ENCODE data around the gene SUFU.

The SUFU gene

DNA sequence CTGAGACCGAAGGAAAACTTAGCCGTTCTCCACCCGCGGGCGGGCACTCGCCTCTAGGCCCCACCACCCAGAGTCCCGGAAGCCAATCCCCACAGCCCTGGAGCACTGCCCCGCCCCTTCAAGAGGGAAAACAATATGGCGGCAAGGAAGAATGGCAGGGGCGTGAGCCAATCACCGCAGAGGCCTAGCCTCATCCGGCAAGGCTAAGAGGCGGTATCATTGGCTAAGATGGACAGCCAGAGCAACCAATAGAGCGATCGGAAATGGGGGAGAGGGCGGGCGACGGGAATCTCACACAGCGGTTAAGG lies 1.8 kb upstream of the SUFU start:
- Histone ChIP-seq H3K36me3 (ENCODE audit: insufficient read depth) (no peaks in the 10 kb centered on the region), H4K20me1 (ENCODE audit: insufficient read depth) (peaks cover 8% of the 10 kb centered on the region; the same call in 1 of the 2 replicates), H3K4me3 (IDR thresholded peaks at IDR 0.05; ENCODE audit: insufficient read depth, low read depth, low read length) (peak overlapping the region; percentile 83), H3K4me1 (ENCODE audit: low read depth, poor library complexity, severe bottlenecking) (peaks cover 24% of the 10 kb centered on the region), H3K27ac (0 out of 2 replicates have a peak overlapping the region, but pooled peaks have one; percentile 28), H3K79me2 (ENCODE audit: insufficient read depth, low read depth) (peaks cover 46% of the 10 kb centered on the region), H3K27me3 (ENCODE audit: insufficient read depth, low read depth) (no peaks in the 10 kb centered on the region), H2AFZ (ENCODE audit: low read depth) (peak overlapping the region; percentile 98), H3K4me2 (no peak overlapping the region; the same call in 1 of the 2 replicates), H3K9ac (peak overlapping the region; percentile 17; the same call in 1 of the 2 replicates)
- TF ChIP-seq, protein P1, sequence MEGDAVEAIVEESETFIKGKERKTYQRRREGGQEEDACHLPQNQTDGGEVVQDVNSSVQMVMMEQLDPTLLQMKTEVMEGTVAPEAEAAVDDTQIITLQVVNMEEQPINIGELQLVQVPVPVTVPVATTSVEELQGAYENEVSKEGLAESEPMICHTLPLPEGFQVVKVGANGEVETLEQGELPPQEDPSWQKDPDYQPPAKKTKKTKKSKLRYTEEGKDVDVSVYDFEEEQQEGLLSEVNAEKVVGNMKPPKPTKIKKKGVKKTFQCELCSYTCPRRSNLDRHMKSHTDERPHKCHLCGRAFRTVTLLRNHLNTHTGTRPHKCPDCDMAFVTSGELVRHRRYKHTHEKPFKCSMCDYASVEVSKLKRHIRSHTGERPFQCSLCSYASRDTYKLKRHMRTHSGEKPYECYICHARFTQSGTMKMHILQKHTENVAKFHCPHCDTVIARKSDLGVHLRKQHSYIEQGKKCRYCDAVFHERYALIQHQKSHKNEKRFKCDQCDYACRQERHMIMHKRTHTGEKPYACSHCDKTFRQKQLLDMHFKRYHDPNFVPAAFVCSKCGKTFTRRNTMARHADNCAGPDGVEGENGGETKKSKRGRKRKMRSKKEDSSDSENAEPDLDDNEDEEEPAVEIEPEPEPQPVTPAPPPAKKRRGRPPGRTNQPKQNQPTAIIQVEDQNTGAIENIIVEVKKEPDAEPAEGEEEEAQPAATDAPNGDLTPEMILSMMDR (conservative IDR thresholded peaks at IDR 0.05; ENCODE audit: low read depth, low read length), result no peak

DNA sequence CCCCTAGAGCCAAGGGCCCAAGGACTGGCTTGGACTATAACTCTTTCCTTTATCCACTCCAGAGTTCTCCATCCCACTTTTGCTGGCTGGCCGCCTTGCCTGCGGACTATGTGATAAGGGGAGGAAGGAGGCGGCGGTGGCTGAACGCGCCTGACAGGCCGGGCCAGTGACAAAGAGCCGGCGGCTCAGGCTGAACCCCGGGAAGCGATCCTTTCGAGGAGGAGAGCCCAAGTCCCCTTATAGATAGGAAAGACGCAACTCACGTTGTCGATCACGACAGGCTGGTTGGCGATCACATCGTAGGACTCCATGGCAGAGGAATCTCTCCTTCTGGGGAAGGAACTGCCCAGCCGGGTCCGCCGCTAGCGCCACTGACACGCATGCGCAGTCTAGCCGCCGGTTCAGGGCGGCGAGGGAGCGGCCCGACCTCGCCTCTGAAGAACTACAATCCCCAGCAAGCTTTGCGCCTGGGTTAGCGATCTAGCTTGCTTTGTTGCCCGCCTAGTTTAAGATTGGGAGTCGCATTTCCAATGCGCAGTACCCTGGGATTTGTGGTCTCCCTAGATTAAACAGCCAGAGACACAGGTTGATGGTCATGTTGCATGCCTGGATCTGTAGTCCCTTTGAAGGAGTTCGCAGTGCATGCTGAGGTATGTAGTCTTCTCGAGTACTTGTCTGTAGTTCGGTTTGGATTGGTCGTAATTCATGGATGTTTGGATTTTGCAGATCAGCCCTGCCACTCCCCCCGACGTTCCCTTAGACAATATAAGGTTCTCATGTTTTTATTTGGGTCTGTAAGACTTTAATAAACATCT lies 1.2 kb upstream of the SUFU start, which contains the start of gene ACTR1A:
TSS of gene ACTR1A (minus strand) at position 376 of the 815 bp plus-strand sequence. CDS start at position 311, 65 bp downstream.
- peaks cover 8% of the 10 kb centered on the region; the same call in 1 of the 2 replicates for H4K20me1 ChIP-seq (ENCODE audit: insufficient read depth)
- TF ChIP-seq, protein P1 (conservative IDR thresholded peaks at IDR 0.05; ENCODE audit: low read depth, low read length), result no peak
- H3K4me1 ChIP-seq (ENCODE audit: low read depth, poor library complexity, severe bottlenecking), result peaks cover 24% of the 10 kb centered on the region
- H3K4me2 ChIP-seq, result peak within 1 kb of the TSS; percentile 90
- H3K27ac ChIP-seq, result peak within 1 kb of the TSS; percentile 39; the same call in 1 of the 2 replicates
- peak within 1 kb of the TSS; percentile 17; the same call in 1 of the 2 replicates for H3K9ac ChIP-seq
- H2AFZ ChIP-seq (ENCODE audit: low read depth), result peak within 1 kb of the TSS; percentile 98
- peak within 1 kb of the TSS; percentile 83 for H3K4me3 ChIP-seq (IDR thresholded peaks at IDR 0.05; ENCODE audit: insufficient read depth, low read depth, low read length)
- H3K27me3 ChIP-seq (ENCODE audit: insufficient read depth, low read depth), result no peaks in the 10 kb centered on the region
- H3K36me3 ChIP-seq (ENCODE audit: insufficient read depth), result no peaks in the 10 kb centered on the region
- H3K79me2 ChIP-seq (ENCODE audit: insufficient read depth, low read depth), result peaks cover 45% of the 10 kb centered on the region

DNA sequence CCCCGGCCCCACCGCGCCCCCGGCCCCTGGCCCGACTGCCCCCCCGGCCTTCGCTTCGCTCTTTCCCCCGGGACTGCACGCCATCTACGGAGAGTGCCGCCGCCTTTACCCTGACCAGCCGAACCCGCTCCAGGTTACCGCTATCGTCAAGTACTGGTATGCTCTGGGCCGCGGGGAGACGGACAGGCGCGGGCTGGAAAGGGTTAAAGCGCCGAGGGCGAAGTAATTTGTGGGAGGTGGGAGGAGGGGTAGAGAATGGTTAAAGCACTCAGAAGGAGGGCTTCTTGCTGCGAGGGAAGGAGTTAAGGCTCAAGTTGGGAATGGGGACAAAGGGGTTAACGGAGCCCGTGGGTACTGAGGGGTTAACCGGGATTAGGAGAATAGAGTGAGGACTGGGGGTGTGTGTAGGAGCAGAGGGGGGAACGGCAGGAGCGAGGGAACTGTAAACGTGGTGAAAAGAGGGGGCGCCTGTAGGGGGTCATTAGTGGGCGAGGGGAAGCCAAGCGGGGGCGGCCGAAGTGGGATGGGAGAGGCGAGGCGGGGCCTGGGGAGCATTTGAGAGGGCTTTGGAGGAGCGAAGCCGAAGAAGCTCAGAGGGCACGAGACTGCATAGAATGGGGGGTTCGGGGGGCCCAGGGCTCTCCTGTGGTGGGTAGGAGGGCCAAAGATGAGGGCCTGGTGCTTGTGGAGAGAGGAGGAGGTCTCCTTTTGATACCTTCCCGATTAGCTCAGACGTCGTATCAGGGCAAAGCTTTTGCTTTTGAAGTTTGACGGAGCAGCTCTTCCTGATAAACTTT lies 605 bp downstream of the SUFU start:
- Histone ChIP-seq H3K27ac (no peak overlapping the region), H3K4me3 (IDR thresholded peaks at IDR 0.05; ENCODE audit: insufficient read depth, low read depth, low read length) (no peak overlapping the region), H3K4me1 (ENCODE audit: low read depth, poor library complexity, severe bottlenecking) (peaks cover 21% of the 10 kb centered on the region), H2AFZ (ENCODE audit: low read depth) (peak overlapping the region; percentile 73), H3K36me3 (ENCODE audit: insufficient read depth) (no peaks in the 10 kb centered on the region), H3K9ac (peak overlapping the region; percentile 59; the same call in 1 of the 2 replicates), H3K4me2 (peak overlapping the region; percentile 83), H3K27me3 (ENCODE audit: insufficient read depth, low read depth) (no peaks in the 10 kb centered on the region), H3K79me2 (ENCODE audit: insufficient read depth, low read depth) (peaks cover 28% of the 10 kb centered on the region), H4K20me1 (ENCODE audit: insufficient read depth) (no peaks in the 10 kb centered on the region)
- TF ChIP-seq, protein P1 (conservative IDR thresholded peaks at IDR 0.05; ENCODE audit: low read depth, low read length), result no peak

DNA sequence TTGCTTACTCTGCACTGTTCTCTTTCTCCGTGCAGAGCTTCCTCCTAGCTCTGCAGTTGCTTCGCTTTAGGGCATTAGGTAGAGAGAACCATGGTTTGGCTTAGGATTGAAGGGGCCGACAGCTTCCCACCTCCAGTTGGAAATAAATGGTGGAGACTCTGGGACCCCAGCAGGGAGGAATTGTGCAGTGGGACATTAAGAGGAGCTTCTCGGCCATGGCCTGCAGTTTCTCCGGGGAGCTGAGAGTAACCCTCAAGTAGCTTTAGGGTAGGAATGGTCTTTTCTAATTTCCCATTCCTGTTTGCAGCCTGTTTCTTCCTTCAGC lies 1.2 kb downstream of the SUFU start:
- Histone ChIP-seq H3K4me2 (peak overlapping the region; percentile 83), H3K9ac (peak overlapping the region; percentile 59; the same call in 1 of the 2 replicates), H3K36me3 (ENCODE audit: insufficient read depth) (no peaks in the 10 kb centered on the region), H2AFZ (ENCODE audit: low read depth) (no peak overlapping the region), H3K4me1 (ENCODE audit: low read depth, poor library complexity, severe bottlenecking) (peaks cover 21% of the 10 kb centered on the region), H3K4me3 (IDR thresholded peaks at IDR 0.05; ENCODE audit: insufficient read depth, low read depth, low read length) (no peak overlapping the region), H3K27me3 (ENCODE audit: insufficient read depth, low read depth) (no peaks in the 10 kb centered on the region), H4K20me1 (ENCODE audit: insufficient read depth) (no peaks in the 10 kb centered on the region), H3K79me2 (ENCODE audit: insufficient read depth, low read depth) (peaks cover 22% of the 10 kb centered on the region), H3K27ac (no peak overlapping the region)
- TF ChIP-seq, protein P1 (conservative IDR thresholded peaks at IDR 0.05; ENCODE audit: low read depth, low read length), result no peak
